Liver (tissue), 3 donors: Measurements from ENCODE around the gene EML1.

Experiments
- CTCF ChIP-seq: fragments of 150-350 bp; IDR thresholded peaks from 2 replicates; pipeline ENCODE4 v1.5.1; 2017; ENCODE audit warnings: improper control_type of control experiment, low read depth, low read length; ENCODE audit not compliant: missing input control
- EGR1 ChIP-seq, 2 donors: IDR thresholded peaks; 2 replicates each; pipeline ENCODE4 v1.6.1; 2016 to 2018; ENCODE audit warnings: antibody characterized with exemption in 2 of 2, low read depth in 2 of 2
- GABPA ChIP-seq, 2 donors: IDR thresholded peaks in 1 of 2; conservative IDR thresholded peaks in 1 of 2; 2 replicates each; pipeline ENCODE4 v1.6.1; 2016; ENCODE audit warnings: antibody characterized with exemption in 2 of 2, mild to moderate bottlenecking in 1 of 2, moderate library complexity in 1 of 2
- JUND ChIP-seq, 2 donors: IDR thresholded peaks; 2 replicates each; pipeline ENCODE4 v1.6.1; 2016; ENCODE audit warnings: antibody characterized with exemption in 2 of 2
- MAX ChIP-seq: IDR thresholded peaks from 2 replicates; pipeline ENCODE4 v1.6.1; 2016; ENCODE audit warnings: antibody characterized with exemption
- NR2F2 ChIP-seq: IDR thresholded peaks from 2 replicates; pipeline ENCODE4 v1.6.1; 2016; ENCODE audit warnings: antibody characterized with exemption
- RAD21 ChIP-seq, 2 donors: IDR thresholded peaks; 2 replicates each; pipeline ENCODE4 v1.6.1; 2016; ENCODE audit warnings: antibody characterized with exemption in 2 of 2, mild to moderate bottlenecking in 2 of 2
- REST ChIP-seq: IDR thresholded peaks from 2 replicates; pipeline ENCODE4 v1.6.1; 2016; ENCODE audit warnings: antibody characterized with exemption, mild to moderate bottlenecking
- RXRA ChIP-seq, 2 donors: IDR thresholded peaks; 2 replicates each; pipeline ENCODE4 v1.6.1; 2017 to 2018; ENCODE audit warnings: antibody characterized with exemption in 2 of 2, mild to moderate bottlenecking in 1 of 2
- SP1 ChIP-seq: IDR thresholded peaks from 2 replicates; pipeline ENCODE4 v1.6.1; 2018; ENCODE audit warnings: antibody characterized with exemption, mild to moderate bottlenecking
- TAF1 ChIP-seq: conservative IDR thresholded peaks from 2 replicates; pipeline ENCODE4 v1.6.1; 2016; ENCODE audit warnings: antibody characterized with exemption, mild to moderate bottlenecking
- YY1 ChIP-seq: IDR thresholded peaks from 2 replicates; pipeline ENCODE4 v1.6.1; 2016; ENCODE audit warnings: antibody characterized with exemption, mild to moderate bottlenecking
- ZBTB33 ChIP-seq: IDR thresholded peaks from 2 replicates; pipeline ENCODE4 v1.6.1; 2016; ENCODE audit warnings: antibody characterized with exemption
- donor health status: healthy.
- donor health status: healthy.

GRCh38 chr14:99792210-99792535, 1.0 kb upstream of the EML1 start:
- TF ChIP-seq CTCF: no peak
- no peak for TF ChIP-seq ZBTB33
- TF ChIP-seq RAD21 (IDR thresholded peaks at IDR 0.05): no peak
- no peak for TF ChIP-seq YY1
- TF ChIP-seq NR2F2: no peak
- no peak for TF ChIP-seq SP1
- TF ChIP-seq REST: no peak
- TF ChIP-seq MAX: no peak
- no peak for TF ChIP-seq EGR1 (IDR thresholded peaks at IDR 0.05; ENCODE audit: low read depth in 2 of 2)
- no peak for TF ChIP-seq RXRA (IDR thresholded peaks at IDR 0.05)
- TF ChIP-seq GABPA (IDR thresholded peaks at IDR 0.05 in 1 of 2, conservative IDR thresholded peaks at IDR 0.05 in 1 of 2): no peak
- no peak for TF ChIP-seq JUND (IDR thresholded peaks at IDR 0.05)
- no peak for TF ChIP-seq TAF1
